Mammary epithelial cell (primary cell): Measurements from ENCODE around the gene TRIM2.

ENCODE experiments used
- EZH2 ChIP-seq: IDR thresholded peaks from 2 replicates; pipeline ENCODE4 v1.6.1; 2012; ENCODE audit warnings: low read length, inconsistent platforms, borderline replicate concordance
- TF ChIP-seq, protein P1 (sequence below), 2 donors: IDR thresholded peaks in 1 of 2; conservative IDR thresholded peaks in 1 of 2; 2 replicates each; pipeline ENCODE4 v1.5.1; 2011 to 2012; ENCODE audit warnings: inconsistent platforms in 2 of 2, low read length in 2 of 2, mild to moderate bottlenecking in 2 of 2, control low read depth in 1 of 2, low read depth in 1 of 2; ENCODE audit not compliant: insufficient read depth in 1 of 2; ENCODE audit errors: extremely low read depth in 1 of 2

DNA sequence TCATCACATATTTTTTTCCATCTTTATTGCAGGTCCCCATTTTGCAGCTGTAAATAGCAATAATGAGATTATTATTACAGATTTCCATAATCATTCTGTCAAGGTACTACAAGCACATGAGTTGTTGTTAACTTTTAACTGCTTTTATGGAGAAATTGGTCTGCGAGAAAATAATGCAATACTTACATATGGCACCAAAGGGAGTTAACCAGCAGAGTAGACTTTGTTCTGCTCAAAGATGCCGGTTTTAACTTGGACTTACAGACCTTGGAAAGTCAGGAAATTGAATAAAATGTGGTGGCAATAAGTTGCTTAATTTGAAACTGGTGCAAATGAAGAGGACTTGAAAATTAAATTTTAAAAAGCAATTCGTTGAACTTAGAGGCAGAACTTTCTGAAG is 119.8 kb downstream of the TRIM2 start:
- no peak for TF ChIP-seq EZH2
- TF ChIP-seq, protein P1, sequence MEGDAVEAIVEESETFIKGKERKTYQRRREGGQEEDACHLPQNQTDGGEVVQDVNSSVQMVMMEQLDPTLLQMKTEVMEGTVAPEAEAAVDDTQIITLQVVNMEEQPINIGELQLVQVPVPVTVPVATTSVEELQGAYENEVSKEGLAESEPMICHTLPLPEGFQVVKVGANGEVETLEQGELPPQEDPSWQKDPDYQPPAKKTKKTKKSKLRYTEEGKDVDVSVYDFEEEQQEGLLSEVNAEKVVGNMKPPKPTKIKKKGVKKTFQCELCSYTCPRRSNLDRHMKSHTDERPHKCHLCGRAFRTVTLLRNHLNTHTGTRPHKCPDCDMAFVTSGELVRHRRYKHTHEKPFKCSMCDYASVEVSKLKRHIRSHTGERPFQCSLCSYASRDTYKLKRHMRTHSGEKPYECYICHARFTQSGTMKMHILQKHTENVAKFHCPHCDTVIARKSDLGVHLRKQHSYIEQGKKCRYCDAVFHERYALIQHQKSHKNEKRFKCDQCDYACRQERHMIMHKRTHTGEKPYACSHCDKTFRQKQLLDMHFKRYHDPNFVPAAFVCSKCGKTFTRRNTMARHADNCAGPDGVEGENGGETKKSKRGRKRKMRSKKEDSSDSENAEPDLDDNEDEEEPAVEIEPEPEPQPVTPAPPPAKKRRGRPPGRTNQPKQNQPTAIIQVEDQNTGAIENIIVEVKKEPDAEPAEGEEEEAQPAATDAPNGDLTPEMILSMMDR (conservative IDR thresholded peaks at IDR 0.05 in 1 of 2, IDR thresholded peaks at IDR 0.05 in 1 of 2; ENCODE audit: extremely low read depth in 1 of 2, insufficient read depth in 1 of 2, low read depth in 1 of 2, low read length in 2 of 2), result no peak
